ENCODE results near the gene AFF2. TPM values are rescaled to one million over a fixed set of nuclear protein-coding genes. Genes with fewer than 3 reads are reported as not detected.

AFF2 gene
- total RNA-seq, 3 donors from 2014 or later: 0.29 to 0.63 TPM; not detected in 1

DNA sequence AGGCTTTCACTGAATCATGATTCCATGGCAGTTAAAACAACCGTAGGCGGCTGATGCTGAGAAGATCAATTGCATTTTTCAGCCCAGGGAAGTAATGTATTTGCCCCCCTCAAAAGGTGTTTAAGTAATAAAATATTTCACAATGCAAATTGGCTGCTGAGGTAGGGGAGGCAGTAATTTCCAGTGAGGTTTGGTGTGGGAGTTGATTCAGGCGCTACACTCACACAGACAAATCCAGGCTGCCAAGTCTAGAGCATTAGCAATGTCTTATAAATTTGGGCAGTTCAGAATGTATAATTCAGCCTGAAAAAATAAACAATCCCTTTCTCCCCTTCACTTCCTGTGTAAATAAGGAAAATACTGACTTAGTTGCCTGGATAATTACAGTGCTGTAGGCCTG is 543.0 kb downstream of the AFF2 start:
- no peaks in the 10 kb centered on the region for H3K9me3 ChIP-seq
- no peak for DNase-seq
- H3K4me1 ChIP-seq (ENCODE audit: low read depth): no peaks in the 10 kb centered on the region
- ATAC-seq: no peak
- intact Hi-C loops (cut with DNase I, micrococcal nuclease): no loop called here
- no peaks in the 10 kb centered on the region for H3K36me3 ChIP-seq (ENCODE audit: low read depth)
- TF ChIP-seq, protein P1, sequence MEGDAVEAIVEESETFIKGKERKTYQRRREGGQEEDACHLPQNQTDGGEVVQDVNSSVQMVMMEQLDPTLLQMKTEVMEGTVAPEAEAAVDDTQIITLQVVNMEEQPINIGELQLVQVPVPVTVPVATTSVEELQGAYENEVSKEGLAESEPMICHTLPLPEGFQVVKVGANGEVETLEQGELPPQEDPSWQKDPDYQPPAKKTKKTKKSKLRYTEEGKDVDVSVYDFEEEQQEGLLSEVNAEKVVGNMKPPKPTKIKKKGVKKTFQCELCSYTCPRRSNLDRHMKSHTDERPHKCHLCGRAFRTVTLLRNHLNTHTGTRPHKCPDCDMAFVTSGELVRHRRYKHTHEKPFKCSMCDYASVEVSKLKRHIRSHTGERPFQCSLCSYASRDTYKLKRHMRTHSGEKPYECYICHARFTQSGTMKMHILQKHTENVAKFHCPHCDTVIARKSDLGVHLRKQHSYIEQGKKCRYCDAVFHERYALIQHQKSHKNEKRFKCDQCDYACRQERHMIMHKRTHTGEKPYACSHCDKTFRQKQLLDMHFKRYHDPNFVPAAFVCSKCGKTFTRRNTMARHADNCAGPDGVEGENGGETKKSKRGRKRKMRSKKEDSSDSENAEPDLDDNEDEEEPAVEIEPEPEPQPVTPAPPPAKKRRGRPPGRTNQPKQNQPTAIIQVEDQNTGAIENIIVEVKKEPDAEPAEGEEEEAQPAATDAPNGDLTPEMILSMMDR (IDR thresholded peaks at IDR 0.05): no peak
- no peak overlapping the region for H3K4me3 ChIP-seq

DNA sequence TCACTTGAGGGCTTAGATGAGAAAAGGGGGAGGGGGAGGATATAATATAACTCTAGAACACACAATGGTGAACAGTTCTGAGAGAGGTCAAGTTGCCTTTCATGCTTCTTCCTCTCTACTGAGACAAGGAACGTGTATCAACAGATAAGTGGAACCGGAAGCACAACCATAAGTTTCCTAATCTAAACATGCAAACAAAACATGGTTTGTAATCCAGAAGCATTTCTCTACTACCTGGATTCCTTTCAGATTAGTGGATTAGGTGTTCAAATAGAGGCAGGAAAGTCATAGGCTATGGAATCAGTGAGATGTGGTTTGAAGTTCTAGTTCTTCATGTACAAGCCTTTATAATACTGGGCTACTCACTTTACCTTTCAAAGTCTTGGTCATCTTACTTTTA is 544.1 kb downstream of the AFF2 start:
- intact Hi-C loops (cut with DNase I, micrococcal nuclease): no loop called here
- TF ChIP-seq, protein P1 (IDR thresholded peaks at IDR 0.05): no peak
- H3K4me3 ChIP-seq: no peak overlapping the region
- no peak for DNase-seq
- H3K9me3 ChIP-seq: no peaks in the 10 kb centered on the region
- H3K36me3 ChIP-seq (ENCODE audit: low read depth): no peaks in the 10 kb centered on the region
- no peak for ATAC-seq
- H3K4me1 ChIP-seq (ENCODE audit: low read depth): no peaks in the 10 kb centered on the region

DNA sequence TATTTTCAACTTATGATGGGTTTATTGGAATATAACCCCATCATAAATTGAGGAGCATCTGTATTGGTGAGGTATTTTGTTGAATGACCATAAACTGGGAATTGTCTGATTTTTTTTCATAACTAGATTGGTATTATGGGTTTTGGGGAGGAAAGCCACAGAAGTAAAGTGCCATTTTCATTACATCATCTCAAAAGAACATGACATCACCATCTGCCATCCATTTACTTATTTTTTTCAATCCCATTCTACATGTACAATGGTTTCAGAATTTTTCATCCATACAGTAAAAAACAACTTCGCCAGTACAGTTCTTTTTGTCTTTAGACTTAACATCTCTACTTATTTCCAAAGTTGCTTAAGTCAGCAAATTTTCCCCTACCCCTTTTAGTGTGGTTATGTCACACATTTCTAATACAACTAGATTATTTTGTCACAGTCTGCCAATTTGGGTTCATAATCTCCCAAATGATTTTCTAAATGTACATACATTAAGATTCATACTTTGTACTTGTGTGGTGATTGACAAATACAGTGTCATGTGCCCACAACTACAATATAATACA is 545.3 kb downstream of the AFF2 start:
- intact Hi-C loops (cut with DNase I, micrococcal nuclease): no loop called here
- TF ChIP-seq, protein P1 (IDR thresholded peaks at IDR 0.05): no peak
- no peak overlapping the region for H3K4me3 ChIP-seq
- H3K4me1 ChIP-seq (ENCODE audit: low read depth): no peaks in the 10 kb centered on the region
- H3K9me3 ChIP-seq: no peaks in the 10 kb centered on the region
- ATAC-seq (no peak), DNase-seq (no peak)
- no peaks in the 10 kb centered on the region for H3K36me3 ChIP-seq (ENCODE audit: low read depth)
